ENCODE measurements around the gene UROC1.
A peak's percentile ranks its signal among the peaks of the same experiment; 100 is the strongest.

Gene UROC1

DNA sequence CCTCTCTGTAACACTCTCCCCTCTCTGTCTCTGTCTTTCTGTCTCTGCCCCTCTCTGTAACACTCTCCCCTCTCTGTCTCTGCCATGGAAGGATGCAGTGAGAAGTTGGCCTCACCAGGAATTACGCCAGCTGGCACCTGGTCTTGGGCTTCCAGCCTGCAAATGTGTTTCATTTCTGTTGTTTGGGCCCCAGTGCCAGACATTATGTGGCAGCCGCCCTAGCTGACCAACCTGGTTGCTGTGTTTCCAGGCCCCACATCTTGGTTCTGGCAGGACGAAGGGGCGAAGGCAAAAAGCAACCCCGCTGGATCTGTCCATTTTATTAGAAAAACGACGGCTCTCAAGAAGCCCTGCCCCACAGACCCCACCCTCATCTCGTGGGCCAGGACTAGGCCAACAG lies 36.7 kb downstream of the UROC1 start:
- TF ChIP-seq, protein P1, sequence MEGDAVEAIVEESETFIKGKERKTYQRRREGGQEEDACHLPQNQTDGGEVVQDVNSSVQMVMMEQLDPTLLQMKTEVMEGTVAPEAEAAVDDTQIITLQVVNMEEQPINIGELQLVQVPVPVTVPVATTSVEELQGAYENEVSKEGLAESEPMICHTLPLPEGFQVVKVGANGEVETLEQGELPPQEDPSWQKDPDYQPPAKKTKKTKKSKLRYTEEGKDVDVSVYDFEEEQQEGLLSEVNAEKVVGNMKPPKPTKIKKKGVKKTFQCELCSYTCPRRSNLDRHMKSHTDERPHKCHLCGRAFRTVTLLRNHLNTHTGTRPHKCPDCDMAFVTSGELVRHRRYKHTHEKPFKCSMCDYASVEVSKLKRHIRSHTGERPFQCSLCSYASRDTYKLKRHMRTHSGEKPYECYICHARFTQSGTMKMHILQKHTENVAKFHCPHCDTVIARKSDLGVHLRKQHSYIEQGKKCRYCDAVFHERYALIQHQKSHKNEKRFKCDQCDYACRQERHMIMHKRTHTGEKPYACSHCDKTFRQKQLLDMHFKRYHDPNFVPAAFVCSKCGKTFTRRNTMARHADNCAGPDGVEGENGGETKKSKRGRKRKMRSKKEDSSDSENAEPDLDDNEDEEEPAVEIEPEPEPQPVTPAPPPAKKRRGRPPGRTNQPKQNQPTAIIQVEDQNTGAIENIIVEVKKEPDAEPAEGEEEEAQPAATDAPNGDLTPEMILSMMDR (conservative IDR thresholded peaks at IDR 0.05; ENCODE audit: control insufficient read depth, insufficient read depth, low read depth, low read length): no peak
- H3K4me3 ChIP-seq (ENCODE audit: control insufficient read depth, low read depth, low read length): no peak overlapping the region
- no peak for DNase-seq (ENCODE audit: low read depth)

DNA sequence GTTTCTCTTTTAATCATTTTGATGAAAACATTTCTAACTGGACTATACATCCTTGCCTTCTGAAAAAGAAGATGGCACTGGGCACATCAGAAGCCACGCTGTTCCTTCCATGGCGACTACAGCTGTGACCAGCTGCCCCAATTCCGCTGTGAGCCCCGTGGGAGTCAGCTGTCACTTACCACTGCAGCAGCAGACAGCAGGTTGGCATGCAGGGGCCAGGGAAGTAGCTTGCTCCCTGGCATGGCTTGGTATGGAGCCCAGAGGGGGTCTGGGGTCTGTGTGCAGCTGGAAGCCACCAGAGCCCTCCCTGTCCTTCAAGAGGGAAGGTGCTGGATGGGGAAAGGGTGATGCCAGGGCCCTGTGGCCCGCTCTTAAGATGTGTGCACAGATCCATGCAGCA lies 37.4 kb downstream of the UROC1 start:
- H3K4me3 ChIP-seq (ENCODE audit: control insufficient read depth, low read depth, low read length): no peak overlapping the region
- TF ChIP-seq, protein P1 (conservative IDR thresholded peaks at IDR 0.05; ENCODE audit: control insufficient read depth, insufficient read depth, low read depth, low read length): no peak
- DNase-seq (ENCODE audit: low read depth): no peak

DNA sequence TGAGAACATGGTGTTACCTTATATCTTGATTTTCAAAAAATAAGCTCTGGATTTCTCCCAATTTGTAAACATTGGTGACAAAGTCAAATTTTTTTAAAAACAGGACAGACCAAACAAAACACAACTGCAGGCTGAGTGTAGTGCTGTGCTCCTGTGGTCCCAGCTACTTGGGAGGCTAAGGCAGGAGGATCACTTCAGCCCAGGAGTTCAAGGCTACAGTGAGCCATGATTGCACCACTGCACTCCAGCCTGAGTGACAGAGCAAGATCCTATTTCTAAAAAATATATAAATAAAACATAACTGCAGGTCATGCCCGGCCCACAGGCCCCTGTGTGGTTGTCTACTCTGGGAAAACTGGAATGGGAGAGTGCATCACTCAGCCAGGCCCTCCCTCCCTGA lies 37.9 kb downstream of the UROC1 start:
- TF ChIP-seq, protein P1 (conservative IDR thresholded peaks at IDR 0.05; ENCODE audit: control insufficient read depth, insufficient read depth, low read depth, low read length): no peak

GRCh38 chr3:126478581-126479310 lies 38.8 kb downstream of the UROC1 start:
- TF ChIP-seq, protein P1 (conservative IDR thresholded peaks at IDR 0.05; ENCODE audit: control insufficient read depth, insufficient read depth, low read depth, low read length): no peak
- no peak overlapping the region for H3K4me3 ChIP-seq (ENCODE audit: control insufficient read depth, low read depth, low read length)
- no peak for DNase-seq (ENCODE audit: low read depth)

More for the DNA sequence above, 37.9 kb downstream of the UROC1 start:
- no peak overlapping the region for H3K4me3 ChIP-seq (ENCODE audit: control insufficient read depth, low read depth, low read length)
- no peak for DNase-seq (ENCODE audit: low read depth)

DNA sequence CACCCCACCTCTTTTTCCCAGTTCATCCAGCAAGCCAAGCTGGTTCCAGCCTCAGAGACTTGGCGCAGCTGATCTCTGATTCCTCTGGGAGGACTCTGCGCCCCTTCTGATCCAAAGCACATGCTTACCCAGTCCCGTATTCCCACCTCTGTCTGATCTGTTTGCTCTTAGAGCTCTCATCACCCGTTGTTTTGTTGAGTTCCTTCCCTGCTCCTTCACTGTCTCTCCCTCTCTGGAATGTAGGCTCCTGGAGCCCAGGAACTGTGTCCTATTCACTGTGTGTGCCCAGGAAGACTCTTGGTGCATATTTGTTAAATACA lies 40.6 kb downstream of the UROC1 start:
- no peak for DNase-seq (ENCODE audit: low read depth)
- no peak overlapping the region for H3K4me3 ChIP-seq (ENCODE audit: control insufficient read depth, low read depth, low read length)
- TF ChIP-seq, protein P1 (conservative IDR thresholded peaks at IDR 0.05; ENCODE audit: control insufficient read depth, insufficient read depth, low read depth, low read length): no peak

- TF ChIP-seq, protein P1 (conservative IDR thresholded peaks at IDR 0.05; ENCODE audit: control insufficient read depth, insufficient read depth, low read depth, low read length): no peak
- peak overlapping the region; percentile 85 for H3K4me3 ChIP-seq (ENCODE audit: control insufficient read depth, low read depth, low read length)
- peak; percentile 27 for DNase-seq (ENCODE audit: low read depth)
Measured at GRCh38 chr3:126476166-126477060, 41.2 kb downstream of the UROC1 start.

Measured in fibroblast of mammary gland (primary cell).